NCI-H2196 (cell line): ENCODE data around the gene C1orf141.
A peak's percentile ranks its signal among the peaks of the same experiment; 100 is the strongest.
"Not testable (repeated sequence)": the region's sequence is repeated elsewhere in the genome, so short reads cannot be mapped to it uniquely, and the experiment has no call there.

Source experiments
- DNase-seq: peaks from one replicate; lab custom pipeline; 2025; ENCODE audit not compliant: unreplicated experiment; lab: John Stamatoyannopoulos, UW

Gene C1orf141

DNA sequence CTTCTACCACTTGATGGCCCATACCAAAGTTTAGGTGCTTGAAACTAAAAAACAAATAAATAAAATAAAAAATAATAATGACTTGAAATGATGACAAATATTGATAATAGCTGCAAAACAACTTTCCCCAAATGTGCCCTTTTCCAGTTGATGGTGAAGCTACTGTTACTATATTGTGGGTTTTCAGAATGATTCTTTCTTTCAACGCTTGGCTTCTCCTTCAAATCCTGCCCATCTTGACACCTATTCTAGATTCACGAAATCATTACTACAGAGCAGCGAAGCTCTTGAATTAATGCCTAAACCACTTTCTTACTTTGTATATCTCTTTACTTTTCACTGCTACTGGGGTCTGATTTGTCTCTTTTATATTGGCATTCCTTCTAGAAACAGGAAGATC lies 9.2 kb upstream of the C1orf141 start:
- no peak for DNase-seq

DNA sequence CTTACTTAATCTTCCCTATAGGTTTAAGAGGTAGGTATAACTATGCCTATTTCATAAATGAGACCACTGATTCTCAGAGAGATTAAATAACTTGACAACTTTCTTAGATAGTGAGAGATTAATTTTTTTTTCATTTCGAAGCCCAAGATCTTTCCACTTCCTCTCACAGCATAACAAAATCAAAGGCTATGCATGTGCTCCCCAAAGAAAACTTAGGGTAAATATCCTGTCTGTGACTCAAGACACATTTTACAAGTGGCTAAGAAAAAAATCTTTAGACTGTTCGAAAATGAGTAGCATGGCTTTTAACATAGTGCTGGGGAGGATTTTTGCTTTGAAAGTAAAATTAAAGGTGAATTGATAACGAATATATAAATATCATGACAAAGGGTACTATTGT lies 8.2 kb upstream of the C1orf141 start:
- DNase-seq, result no peak

- not testable (repeated sequence) for DNase-seq
Measured at GRCh38 chr1:67141832-67142231, 7.1 kb upstream of the C1orf141 start.

- DNase-seq, result no peak
Measured at GRCh38 chr1:67140460-67140859, 5.7 kb upstream of the C1orf141 start.

- DNase-seq, result no peak
Measured at GRCh38 chr1:67138813-67139499, 4.2 kb upstream of the C1orf141 start.

DNA sequence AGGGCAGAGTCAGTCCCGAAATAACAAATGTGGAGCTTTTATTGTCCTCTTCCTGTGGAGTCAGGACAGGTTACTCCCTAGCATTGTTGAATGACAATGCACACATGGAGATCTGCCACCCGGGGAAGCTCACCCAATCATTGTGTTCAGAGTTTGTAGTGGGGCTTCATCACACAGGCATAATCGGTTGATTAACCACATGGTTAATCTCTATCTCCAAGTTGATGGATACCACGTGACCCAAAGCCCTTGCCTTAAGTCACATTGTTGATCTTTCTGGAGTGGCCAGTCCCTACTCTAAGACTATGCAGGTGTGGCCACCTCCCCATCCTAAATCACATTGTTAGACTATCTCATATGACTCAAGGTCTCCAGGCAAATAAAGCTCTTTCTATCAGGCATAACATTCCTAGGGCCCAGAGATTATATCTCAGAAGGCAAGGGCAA lies 2.6 kb upstream of the C1orf141 start:
- DNase-seq, result no peak

DNA sequence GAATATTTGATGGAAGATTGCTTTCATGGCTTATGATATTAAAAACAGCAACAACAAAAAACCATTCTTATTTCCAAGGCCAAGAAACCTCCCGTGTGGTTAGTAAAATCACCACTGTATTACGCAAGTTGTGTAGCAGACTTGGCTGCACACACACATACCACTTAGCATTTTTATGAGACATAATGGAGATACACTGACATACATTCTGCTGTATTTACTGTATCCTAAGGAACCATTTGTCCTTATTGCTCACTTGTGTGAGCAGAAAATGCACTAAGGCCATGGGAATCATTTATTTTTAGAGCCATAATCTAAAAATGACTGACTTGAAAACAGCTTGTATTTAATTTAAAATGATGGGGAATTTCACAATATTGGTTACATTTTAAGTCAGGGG lies 584 bp upstream of the C1orf141 start:
- no peak for DNase-seq

GRCh38 chr1:67133177-67133576 lies 1.6 kb downstream of the C1orf141 start:
- no peak for DNase-seq

DNA sequence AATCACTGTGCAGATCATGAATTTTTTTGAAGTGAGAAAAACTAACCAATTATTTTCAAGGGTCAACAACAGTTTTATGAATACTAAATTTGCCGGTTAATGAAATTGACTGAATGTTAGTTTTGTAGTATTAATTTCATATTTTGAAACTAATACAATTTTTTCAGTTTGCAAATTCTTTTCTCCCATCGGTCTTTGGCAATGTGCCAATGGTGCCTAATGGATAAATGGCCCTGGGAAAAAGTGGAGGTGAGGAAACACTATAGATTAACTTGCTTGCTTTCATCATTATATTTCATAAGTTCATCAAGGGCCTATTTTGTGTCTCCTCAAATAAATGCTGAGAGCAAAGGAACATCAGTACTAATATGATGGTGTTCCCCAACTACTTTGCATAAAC lies 4.1 kb downstream of the C1orf141 start:
- peak; percentile 16 for DNase-seq

DNA sequence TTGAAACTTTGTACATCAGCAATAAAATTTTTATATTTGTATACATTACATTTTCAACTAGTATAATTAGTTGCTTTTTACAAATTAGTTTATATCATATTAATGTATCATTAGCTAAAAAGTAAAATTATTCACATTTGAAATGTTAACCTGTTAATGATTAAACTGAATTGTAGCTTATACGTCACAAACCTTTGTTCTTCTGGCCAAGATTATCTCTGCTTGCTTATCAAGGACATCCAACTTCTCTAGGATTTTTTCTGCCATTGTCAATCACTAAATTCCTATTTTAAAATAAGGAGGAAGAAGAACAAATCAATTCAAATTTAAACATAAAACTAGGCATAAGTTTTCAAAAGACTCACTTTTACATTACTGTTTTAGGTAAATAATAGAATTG lies 7.8 kb downstream of the C1orf141 start:
- no peak for DNase-seq

GRCh38 chr1:67126111-67126746 lies 8.5 kb downstream of the C1orf141 start:
- no peak for DNase-seq

- no peak for DNase-seq
Measured at GRCh38 chr1:67124455-67124854, 10.3 kb downstream of the C1orf141 start.

DNA sequence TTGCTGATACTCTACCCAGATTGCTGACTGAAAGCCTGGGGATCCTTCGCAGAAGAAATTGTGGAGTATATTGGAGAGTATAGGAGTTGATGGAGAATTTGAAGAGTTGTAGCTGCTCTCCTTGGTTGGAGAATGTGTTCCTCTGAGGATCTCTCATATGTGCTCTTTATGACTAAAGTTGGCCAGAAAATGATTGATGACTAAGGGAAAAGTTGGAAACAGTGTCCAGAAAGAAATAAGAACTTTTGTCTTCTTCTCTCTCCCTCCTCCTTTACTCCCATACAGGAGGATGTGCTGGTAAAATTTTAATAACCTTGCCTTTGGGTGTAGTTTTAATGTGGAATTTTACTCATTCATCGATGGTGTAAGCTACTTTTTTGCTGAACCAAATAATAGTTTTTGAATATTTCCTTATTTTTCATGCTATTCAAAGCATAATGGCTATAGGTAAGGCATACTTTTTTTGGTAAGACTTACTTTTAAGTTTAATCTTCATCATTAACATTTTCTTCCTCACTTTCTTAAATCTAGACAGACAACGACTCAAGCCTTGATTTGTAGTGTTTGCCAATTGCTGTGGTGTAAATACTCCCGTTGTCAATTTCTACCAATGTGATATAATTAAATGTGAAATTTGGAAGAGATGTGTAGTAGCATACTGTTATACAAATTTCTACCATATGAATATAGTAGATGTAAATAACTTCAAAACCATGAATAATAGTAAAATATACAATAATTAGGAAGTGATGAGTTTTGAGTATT lies 13.7 kb downstream of the C1orf141 start:
- DNase-seq, result no peak

GRCh38 chr1:67118646-67119045 lies 16.1 kb downstream of the C1orf141 start:
- no peak for DNase-seq

DNA sequence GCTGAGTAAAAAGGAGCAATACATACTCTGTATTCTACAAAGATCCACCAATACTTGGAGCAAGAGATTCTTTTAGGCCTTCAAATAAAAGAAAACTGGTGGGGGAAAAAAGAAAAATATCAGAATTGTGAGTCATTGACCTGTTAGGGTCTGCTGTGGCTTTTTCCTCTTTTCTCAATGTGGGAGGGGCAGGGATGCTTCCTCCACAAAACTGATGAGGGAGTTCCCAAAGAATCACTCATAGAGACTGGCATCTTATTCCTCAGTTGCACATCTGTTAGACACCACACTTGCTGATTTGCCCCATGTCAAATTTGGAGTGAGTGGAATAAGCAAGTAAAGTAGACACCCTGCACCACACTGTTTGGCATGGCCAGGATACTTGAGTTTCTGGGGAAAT lies 16.6 kb downstream of the C1orf141 start:
- no peak for DNase-seq

GRCh38 chr1:67114162-67114561 lies 20.6 kb downstream of the C1orf141 start:
- DNase-seq, result no peak

DNA sequence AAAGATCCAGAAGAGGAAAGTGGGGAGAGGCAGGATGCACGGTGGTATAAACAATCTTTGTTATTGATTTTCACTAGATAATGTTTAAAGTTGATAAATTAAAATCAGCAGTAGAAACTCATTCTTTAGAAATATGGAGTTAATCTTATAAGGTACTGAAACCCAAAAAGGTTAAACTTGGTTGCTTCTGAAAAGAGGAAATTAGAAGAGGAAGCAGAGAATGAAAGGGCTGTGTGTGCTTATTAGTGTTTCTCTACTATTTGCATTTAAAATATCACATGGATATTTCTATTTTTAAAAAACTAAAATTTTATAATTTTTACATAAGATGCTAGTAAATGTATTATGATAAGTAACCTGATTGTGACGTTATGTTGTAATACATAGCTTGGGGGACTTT lies 24.4 kb downstream of the C1orf141 start:
- DNase-seq, result no peak

- DNase-seq, result no peak
Measured at GRCh38 chr1:67105508-67105907, 29.3 kb downstream of the C1orf141 start.

- DNase-seq, result no peak
Measured at GRCh38 chr1:67103548-67103947, 31.2 kb downstream of the C1orf141 start.

GRCh38 chr1:67100833-67101232 lies 33.9 kb downstream of the C1orf141 start:
- no peak for DNase-seq

- DNase-seq, result no peak
Measured at GRCh38 chr1:67097305-67097704, 37.5 kb downstream of the C1orf141 start.

DNA sequence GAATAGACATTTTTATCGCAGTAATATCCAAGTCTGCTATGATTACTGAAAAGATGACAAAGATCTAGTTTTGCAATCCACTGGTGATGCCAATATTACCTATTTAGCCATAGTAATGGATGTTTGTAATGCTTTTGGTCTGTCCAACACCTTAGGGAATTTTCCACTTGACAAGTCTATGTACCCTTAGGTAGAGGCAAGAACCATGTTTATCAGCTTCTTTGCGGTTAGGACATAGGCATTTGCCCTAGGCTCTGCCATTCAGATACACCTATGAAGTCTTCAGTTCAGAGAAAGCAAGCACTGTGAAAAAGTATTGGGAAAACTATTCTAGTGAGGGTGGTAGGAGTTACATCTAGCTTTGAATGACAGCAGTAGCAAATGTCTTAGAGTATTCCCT lies 40.6 kb downstream of the C1orf141 start:
- DNase-seq, result no peak
